Endothelial cell (in vitro differentiated cells): ENCODE data around the gene RHBDL2. TPM values are rescaled to one million over a fixed set of nuclear protein-coding genes. Genes with fewer than 3 reads are reported as not detected.
A peak's percentile ranks its signal among the peaks of the same experiment; 100 is the strongest.
"Not testable (repeated sequence)": the region's sequence is repeated elsewhere in the genome, so short reads cannot be mapped to it uniquely, and the experiment has no call there.

Source experiments
- DNase-seq: peaks from one replicate; pipeline ENCODE4 v3.0.0; 2021; ENCODE audit warnings: low spot score
- H3K27ac Mint-ChIP-seq: one replicate; pipeline ENCODE4 v1.8.0; 2021; ENCODE audit warnings: mixed read lengths, inconsistent platforms; ENCODE audit not compliant: unreplicated experiment
- H3K27me3 Mint-ChIP-seq: one replicate; pipeline ENCODE4 v1.8.0; 2021; ENCODE audit warnings: mild to moderate bottlenecking, moderate library complexity, mixed read lengths, inconsistent platforms; ENCODE audit not compliant: unreplicated experiment
- H3K36me3 Mint-ChIP-seq: one replicate; pipeline ENCODE4 v1.8.0; 2021; ENCODE audit warnings: mild to moderate bottlenecking, low read depth, mixed read lengths, inconsistent platforms; ENCODE audit not compliant: unreplicated experiment
- H3K4me1 Mint-ChIP-seq: one replicate; pipeline ENCODE4 v1.8.0; 2021; ENCODE audit warnings: mild to moderate bottlenecking, mixed read lengths, inconsistent platforms; ENCODE audit not compliant: unreplicated experiment
- H3K4me3 Mint-ChIP-seq: one replicate; pipeline ENCODE4 v1.8.0; 2021; ENCODE audit warnings: mild to moderate bottlenecking, mixed read lengths, inconsistent platforms; ENCODE audit not compliant: unreplicated experiment
- H3K9me3 Mint-ChIP-seq: one replicate; pipeline ENCODE4 v1.8.0; 2021; ENCODE audit warnings: mixed read lengths, inconsistent platforms; ENCODE audit not compliant: unreplicated experiment
- CTCF ChIP-seq: fragments of 200-600 bp; sonication (generic); IDR thresholded peaks from one replicate; pipeline ENCODE4 v1.5.0; 2021; ENCODE audit warnings: antibody characterized with exemption; ENCODE audit not compliant: unreplicated experiment
- long read RNA-seq: library from polyadenylated mRNA; unstranded; transcript quantifications from one replicate; pipeline ENCODE4 v2.0.0, GENCODE V29; 2020; ENCODE audit not compliant: unreplicated experiment
- total RNA-seq: library from RNA; stranded (reverse); fragmentation: NEBNext Ultra II Directional; extraction: Animal tissue kit (Norgen Biotek cat#: 25700); gene quantifications from one replicate; pipeline ENCODE4 v1.2.1, GENCODE V29; 2021; ENCODE audit not compliant: unreplicated experiment

Gene RHBDL2
- total RNA-seq, result not detected
- long read RNA-seq, result 0 reads

GRCh38 chr1:38941527-38942019, at the start of gene RHBDL2:
Gene RHBDL2 (minus strand): TSS chr1:38941830. CDS start chr1:38919212, 22,618 bp downstream.
- Mint-ChIP-seq H3K27ac (no peak within 1 kb of the TSS), H3K4me1 (peaks cover 10% of the 10 kb centered on the region), H3K27me3 (peaks cover 5% of the 10 kb centered on the region), H3K9me3 (no peaks in the 10 kb centered on the region), H3K36me3 (no peaks in the 10 kb centered on the region), H3K4me3 (no peak within 1 kb of the TSS)
- no peak for DNase-seq
- no peak for TF ChIP-seq CTCF

- peak; percentile 100 for DNase-seq
- Mint-ChIP-seq H3K9me3 (no peaks in the 10 kb centered on the region), H3K4me3 (peak within 1 kb of the TSS; percentile 95), H3K36me3 (peaks cover 12% of the 10 kb centered on the region), H3K27ac (peak within 1 kb of the TSS; percentile 80), H3K4me1 (peaks cover 22% of the 10 kb centered on the region), H3K27me3 (peaks cover 8% of the 10 kb centered on the region)
- TF ChIP-seq CTCF, result no peak
Observed at GRCh38 chr1:38990738-38991637, 49.4 kb upstream of the RHBDL2 start, which contains the start of gene AKIRIN1. Gene AKIRIN1 (plus strand): TSS chr1:38991276. CDS start chr1:38991381, 105 bp downstream.

- Mint-ChIP-seq H3K4me3 (peak overlapping the region; percentile 83), H3K4me1 (peaks cover 22% of the 10 kb centered on the region), H3K27me3 (peaks cover 8% of the 10 kb centered on the region), H3K27ac (peak overlapping the region; percentile 80), H3K9me3 (no peaks in the 10 kb centered on the region), H3K36me3 (peaks cover 10% of the 10 kb centered on the region)
- no peak for DNase-seq
- TF ChIP-seq CTCF, result no peak
Observed at GRCh38 chr1:38990386-38990737, 48.7 kb upstream of the RHBDL2 start.

- Mint-ChIP-seq H3K36me3 (peaks cover 6% of the 10 kb centered on the region), H3K27me3 (peaks cover 8% of the 10 kb centered on the region), H3K9me3 (no peaks in the 10 kb centered on the region), H3K4me3 (peak overlapping the region; percentile 83), H3K27ac (peak overlapping the region; percentile 62), H3K4me1 (peaks cover 22% of the 10 kb centered on the region)
- DNase-seq, result no peak
- no peak for TF ChIP-seq CTCF
Observed at GRCh38 chr1:38989979-38990378, 48.3 kb upstream of the RHBDL2 start.

GRCh38 chr1:38979380-38979779, 37.8 kb upstream of the RHBDL2 start:
- H3K36me3 Mint-ChIP-seq, H3K27me3 Mint-ChIP-seq, DNase-seq, H3K9me3 Mint-ChIP-seq, H3K27ac Mint-ChIP-seq, H3K4me1 Mint-ChIP-seq, H3K4me3 Mint-ChIP-seq: not testable (repeated sequence)

GRCh38 chr1:38978245-38978542, 36.6 kb upstream of the RHBDL2 start:
- H3K4me1 Mint-ChIP-seq, H3K36me3 Mint-ChIP-seq, DNase-seq, H3K9me3 Mint-ChIP-seq, H3K27ac Mint-ChIP-seq, H3K27me3 Mint-ChIP-seq: not testable (repeated sequence)
- H3K4me3 Mint-ChIP-seq, result peak overlapping the region; percentile 18

GRCh38 chr1:38977399-38978244, 36.0 kb upstream of the RHBDL2 start:
- H3K27ac Mint-ChIP-seq, H3K36me3 Mint-ChIP-seq, H3K9me3 Mint-ChIP-seq, H3K4me1 Mint-ChIP-seq, H3K27me3 Mint-ChIP-seq, H3K4me3 Mint-ChIP-seq, DNase-seq: not testable (repeated sequence)
